Measurements from ENCODE around the gene NAP1L1.

DNA sequence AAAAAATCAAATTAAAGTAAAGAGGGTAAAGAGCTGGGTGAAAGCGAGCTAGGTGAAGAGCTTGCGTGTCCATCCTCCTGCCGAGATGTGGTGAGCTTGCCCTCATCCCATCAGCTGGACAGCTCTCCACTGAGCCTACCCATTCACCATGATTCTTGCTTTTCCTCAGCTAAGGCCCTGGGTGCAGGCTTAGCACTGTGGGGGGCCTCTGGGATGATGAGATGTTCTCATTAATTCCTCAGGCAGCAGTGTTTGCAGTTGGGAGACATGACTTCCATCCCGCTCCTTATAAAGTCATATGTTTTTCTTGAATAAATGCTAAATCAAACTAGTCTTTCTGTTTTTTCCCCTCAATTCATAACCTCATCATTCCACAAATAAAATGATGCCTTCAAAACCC, 70.9 kb downstream of the NAP1L1 start:
- TF ChIP-seq, protein P1, sequence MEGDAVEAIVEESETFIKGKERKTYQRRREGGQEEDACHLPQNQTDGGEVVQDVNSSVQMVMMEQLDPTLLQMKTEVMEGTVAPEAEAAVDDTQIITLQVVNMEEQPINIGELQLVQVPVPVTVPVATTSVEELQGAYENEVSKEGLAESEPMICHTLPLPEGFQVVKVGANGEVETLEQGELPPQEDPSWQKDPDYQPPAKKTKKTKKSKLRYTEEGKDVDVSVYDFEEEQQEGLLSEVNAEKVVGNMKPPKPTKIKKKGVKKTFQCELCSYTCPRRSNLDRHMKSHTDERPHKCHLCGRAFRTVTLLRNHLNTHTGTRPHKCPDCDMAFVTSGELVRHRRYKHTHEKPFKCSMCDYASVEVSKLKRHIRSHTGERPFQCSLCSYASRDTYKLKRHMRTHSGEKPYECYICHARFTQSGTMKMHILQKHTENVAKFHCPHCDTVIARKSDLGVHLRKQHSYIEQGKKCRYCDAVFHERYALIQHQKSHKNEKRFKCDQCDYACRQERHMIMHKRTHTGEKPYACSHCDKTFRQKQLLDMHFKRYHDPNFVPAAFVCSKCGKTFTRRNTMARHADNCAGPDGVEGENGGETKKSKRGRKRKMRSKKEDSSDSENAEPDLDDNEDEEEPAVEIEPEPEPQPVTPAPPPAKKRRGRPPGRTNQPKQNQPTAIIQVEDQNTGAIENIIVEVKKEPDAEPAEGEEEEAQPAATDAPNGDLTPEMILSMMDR (IDR thresholded peaks at IDR 0.05): no peak
- TF ChIP-seq POLR2AphosphoS5 (IDR thresholded peaks at IDR 0.05): no peak

Data from transverse colon (tissue), 4 donors.